IPS-20b (cell line): ENCODE measurements around the gene KRT26.
"Not testable (repeated sequence)": the region's sequence is repeated elsewhere in the genome, so short reads cannot be mapped to it uniquely, and the experiment has no call there.

Source experiments
- H3K27ac ChIP-seq: one replicate; pipeline ENCODE4 v1.5.1; 2013; ENCODE audit warnings: low read length
- H3K27me3 ChIP-seq: 2 replicates; pipeline ENCODE4 v1.6.1; 2013; ENCODE audit warnings: mild to moderate bottlenecking, low read length, inconsistent platforms; ENCODE audit not compliant: insufficient read depth
- H3K36me3 ChIP-seq: 2 replicates; pipeline ENCODE4 v1.6.1; 2013; ENCODE audit warnings: low read depth, mild to moderate bottlenecking, inconsistent platforms, low read length, moderate library complexity; ENCODE audit not compliant: insufficient read depth
- H3K4me1 ChIP-seq: 2 replicates; pipeline ENCODE4 v1.6.1; 2013; ENCODE audit warnings: mild to moderate bottlenecking, control low read depth, inconsistent platforms, low read length, moderate library complexity; ENCODE audit not compliant: insufficient read depth
- H3K4me3 ChIP-seq: 2 replicates; pipeline ENCODE4 v1.5.1; 2013; ENCODE audit warnings: mild to moderate bottlenecking, low read length, inconsistent platforms
- H3K9ac ChIP-seq: 2 replicates; pipeline ENCODE4 v1.6.1; 2013; ENCODE audit warnings: low read depth, mild to moderate bottlenecking, inconsistent platforms, low read length, moderate library complexity
- H3K9me3 ChIP-seq: 2 replicates; pipeline ENCODE4 v1.6.1; 2013; ENCODE audit warnings: mild to moderate bottlenecking, low read depth, low read length, inconsistent platforms; ENCODE audit not compliant: insufficient read depth

KRT26 gene

DNA sequence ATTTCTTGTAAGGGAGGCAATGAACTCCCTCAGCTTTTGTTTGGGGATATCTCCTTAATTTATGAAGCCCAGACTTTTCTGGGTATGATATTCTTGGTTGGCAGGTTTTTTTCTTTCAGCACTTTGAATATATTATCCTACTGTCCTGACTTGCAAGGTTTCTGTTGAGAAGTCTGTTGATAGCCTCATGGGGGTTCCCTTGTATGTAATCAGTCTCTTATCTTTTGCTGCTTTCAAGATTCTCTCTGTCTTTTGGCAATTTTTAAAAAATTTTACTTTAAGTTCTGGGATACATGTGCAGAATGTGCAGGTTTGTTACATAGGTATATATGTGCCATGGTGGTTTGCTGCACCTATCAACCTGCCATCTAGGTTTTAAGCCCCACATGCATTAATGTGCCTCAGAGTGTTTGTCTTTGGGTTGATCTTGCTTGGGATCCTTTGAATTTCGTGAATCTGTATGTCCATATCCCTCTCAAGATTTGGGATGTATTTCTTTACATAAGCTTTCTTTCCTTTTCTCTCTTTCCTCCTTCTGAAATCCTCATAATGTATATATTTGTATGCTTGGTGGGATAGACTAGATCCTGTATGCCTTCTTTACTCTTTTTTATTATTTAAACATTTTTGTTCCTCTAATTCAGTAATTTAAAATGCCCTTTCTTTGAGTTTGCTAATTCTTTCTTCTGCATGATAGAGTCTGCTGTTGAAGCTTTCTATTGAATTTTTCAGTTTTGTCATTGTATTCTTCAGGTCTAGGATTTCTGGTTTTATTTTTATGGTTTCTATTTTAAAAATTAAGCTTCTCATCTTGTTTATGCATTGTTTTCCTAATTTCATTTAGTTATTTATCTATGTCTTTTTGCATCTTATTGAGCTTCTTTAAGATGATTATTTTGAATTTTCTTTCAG lies 11.6 kb downstream of the KRT26 start:
- H3K9me3 ChIP-seq = peaks cover 44% of the 10 kb centered on the region; the same call in 1 of the 2 replicates
- H3K9ac ChIP-seq = no peak overlapping the region
- no peaks in the 10 kb centered on the region for H3K4me1 ChIP-seq
- H3K4me3 ChIP-seq = no peak overlapping the region
- no peak overlapping the region for H3K27ac ChIP-seq
- no peaks in the 10 kb centered on the region for H3K36me3 ChIP-seq
- H3K27me3 ChIP-seq = 0 out of 2 replicates have a peak, but pooled peaks cover under 1% of the 10 kb centered on the region

DNA sequence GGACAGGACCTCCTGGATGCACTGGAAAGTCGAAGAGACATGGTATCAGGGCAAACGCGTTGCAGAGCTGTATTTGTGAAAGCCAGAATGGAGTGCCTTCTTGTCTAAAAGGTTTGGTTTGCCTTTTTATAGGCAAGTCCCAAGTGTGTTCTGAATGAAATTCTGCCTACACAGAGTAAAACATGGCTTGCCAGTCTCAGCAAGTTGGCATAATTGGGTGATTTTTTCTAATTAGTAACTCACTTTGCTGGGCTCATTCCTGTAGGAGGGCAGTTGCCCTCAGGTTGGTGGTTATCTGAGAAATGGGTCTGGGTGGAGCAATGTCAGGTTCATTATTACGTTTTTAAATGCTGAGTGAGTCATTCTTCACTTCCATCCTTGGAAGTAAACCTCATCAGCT lies 16.8 kb downstream of the KRT26 start, which contains the start of gene KRT25:
KRT25 (minus strand) TSS at position 101 of the 400 bp plus-strand sequence; CDS start at position 41, 60 bp downstream.
- peaks cover 5% of the 10 kb centered on the region; the same call in 1 of the 2 replicates for H3K27me3 ChIP-seq
- peaks cover 4% of the 10 kb centered on the region; the same call in 1 of the 2 replicates for H3K9me3 ChIP-seq
- no peak within 1 kb of the TSS for H3K27ac ChIP-seq
- no peak within 1 kb of the TSS for H3K4me3 ChIP-seq
- no peaks in the 10 kb centered on the region for H3K36me3 ChIP-seq
- no peaks in the 10 kb centered on the region for H3K4me1 ChIP-seq
- no peak within 1 kb of the TSS for H3K9ac ChIP-seq

DNA sequence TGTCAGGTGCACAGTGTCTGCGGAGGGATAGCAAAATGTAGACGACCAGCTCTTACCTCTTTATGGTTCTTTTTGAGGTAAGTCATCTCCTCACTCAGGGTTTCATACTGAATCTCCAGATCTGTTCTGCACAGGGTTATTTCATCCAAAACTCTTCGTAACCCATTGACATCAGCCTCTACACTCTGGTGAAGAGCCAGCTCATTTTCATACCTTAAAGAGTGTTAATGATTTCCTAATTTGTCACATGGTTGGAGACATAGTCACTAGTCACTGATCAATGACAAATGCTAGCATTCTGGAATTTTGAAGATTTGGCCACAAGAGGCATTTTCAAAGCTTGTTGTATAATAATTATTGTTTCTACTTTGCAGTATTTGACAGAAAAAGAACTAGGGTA lies 18.2 kb downstream of the KRT26 start:
- H3K9me3 ChIP-seq = no peaks in the 10 kb centered on the region
- H3K36me3 ChIP-seq = no peaks in the 10 kb centered on the region
- no peaks in the 10 kb centered on the region for H3K4me1 ChIP-seq
- peaks cover 5% of the 10 kb centered on the region; the same call in 1 of the 2 replicates for H3K27me3 ChIP-seq
- no peak overlapping the region for H3K4me3 ChIP-seq
- no peak overlapping the region for H3K9ac ChIP-seq
- no peak overlapping the region for H3K27ac ChIP-seq

DNA sequence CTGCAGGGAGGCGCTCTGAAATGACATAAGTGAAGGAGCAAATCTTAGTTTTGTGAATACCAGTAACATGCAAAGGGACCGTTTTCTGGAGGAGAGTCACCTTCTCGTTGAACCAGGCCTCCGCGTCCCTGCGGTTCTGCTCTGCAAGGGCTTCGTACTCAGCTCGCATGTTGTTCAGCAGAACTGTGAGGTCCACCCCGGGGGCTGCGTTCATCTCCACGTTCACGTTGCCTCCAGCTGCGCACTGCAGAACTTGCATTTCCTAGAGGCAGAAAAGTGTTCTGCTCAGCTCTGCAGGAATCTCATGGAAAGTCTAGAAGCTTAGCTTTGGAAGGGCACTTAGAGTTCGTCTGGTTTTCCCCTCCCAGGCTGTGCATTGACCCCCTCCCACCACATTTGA lies 20.9 kb downstream of the KRT26 start:
- no peaks in the 10 kb centered on the region for H3K36me3 ChIP-seq
- no peak overlapping the region for H3K4me3 ChIP-seq
- no peaks in the 10 kb centered on the region for H3K4me1 ChIP-seq
- H3K9ac ChIP-seq = no peak overlapping the region
- peaks cover 5% of the 10 kb centered on the region; the same call in 1 of the 2 replicates for H3K27me3 ChIP-seq
- H3K9me3 ChIP-seq = no peaks in the 10 kb centered on the region
- H3K27ac ChIP-seq = no peak overlapping the region

- H3K27ac ChIP-seq = no peak overlapping the region
- H3K4me3 ChIP-seq = no peak overlapping the region
- H3K9ac ChIP-seq = no peak overlapping the region
- no peaks in the 10 kb centered on the region for H3K4me1 ChIP-seq
- H3K27me3 ChIP-seq = peaks cover 5% of the 10 kb centered on the region; the same call in 1 of the 2 replicates
- H3K36me3 ChIP-seq = no peaks in the 10 kb centered on the region
- H3K9me3 ChIP-seq = no peaks in the 10 kb centered on the region
These were observed 21.6 kb downstream of the KRT26 start for GRCh38 chr17:40750391-40750790.

- not testable (repeated sequence) for H3K27ac ChIP-seq, H3K4me3 ChIP-seq, H3K9ac ChIP-seq, H3K4me1 ChIP-seq, H3K36me3 ChIP-seq, H3K27me3 ChIP-seq, H3K9me3 ChIP-seq
These were observed 23.3 kb downstream of the KRT26 start for GRCh38 chr17:40748666-40749065.

- Histone ChIP-seq H3K9me3 (peaks cover 9% of the 10 kb centered on the region), H3K27ac (no peak overlapping the region), H3K36me3 (no peaks in the 10 kb centered on the region), H3K9ac (no peak overlapping the region), H3K27me3 (no peaks in the 10 kb centered on the region; the same call in 1 of the 2 replicates), H3K4me3 (no peak overlapping the region), H3K4me1 (no peaks in the 10 kb centered on the region)
These were observed 33.4 kb downstream of the KRT26 start for GRCh38 chr17:40738553-40738952.

- H3K9me3 ChIP-seq = peaks cover 5% of the 10 kb centered on the region; the same call in 1 of the 2 replicates
- H3K36me3 ChIP-seq = no peaks in the 10 kb centered on the region
- no peak overlapping the region for H3K9ac ChIP-seq
- no peaks in the 10 kb centered on the region; the same call in 1 of the 2 replicates for H3K27me3 ChIP-seq
- H3K4me3 ChIP-seq = no peak overlapping the region
- no peak overlapping the region for H3K27ac ChIP-seq
- no peaks in the 10 kb centered on the region for H3K4me1 ChIP-seq
These were observed 37.0 kb downstream of the KRT26 start for GRCh38 chr17:40735016-40735415.

GRCh38 chr17:40734018-40734417 lies 38.0 kb downstream of the KRT26 start:
- no peak overlapping the region for H3K27ac ChIP-seq
- H3K4me1 ChIP-seq = no peaks in the 10 kb centered on the region
- no peaks in the 10 kb centered on the region; the same call in 1 of the 2 replicates for H3K27me3 ChIP-seq
- no peak overlapping the region for H3K4me3 ChIP-seq
- H3K9me3 ChIP-seq = peaks cover 5% of the 10 kb centered on the region; the same call in 1 of the 2 replicates
- no peak overlapping the region for H3K9ac ChIP-seq
- H3K36me3 ChIP-seq = no peaks in the 10 kb centered on the region

- Histone ChIP-seq H3K4me3 (no peak overlapping the region), H3K27me3 (no peaks in the 10 kb centered on the region), H3K36me3 (no peaks in the 10 kb centered on the region), H3K9ac (no peak overlapping the region), H3K27ac (no peak overlapping the region), H3K4me1 (no peaks in the 10 kb centered on the region), H3K9me3 (peaks cover 5% of the 10 kb centered on the region; the same call in 1 of the 2 replicates)
These were observed 41.0 kb downstream of the KRT26 start for GRCh38 chr17:40730970-40731369.

GRCh38 chr17:40727447-40728231 lies 44.4 kb downstream of the KRT26 start:
- Histone ChIP-seq H3K36me3 (no peaks in the 10 kb centered on the region), H3K4me3 (no peak overlapping the region), H3K9me3 (no peaks in the 10 kb centered on the region), H3K27me3 (no peaks in the 10 kb centered on the region), H3K27ac (no peak overlapping the region), H3K9ac (no peak overlapping the region), H3K4me1 (no peaks in the 10 kb centered on the region)
